Astrocyte of the cerebellum (primary cell): ENCODE measurements around the gene COL4A5.
A peak's percentile ranks its signal among the peaks of the same experiment; 100 is the strongest.

Experiments
- DNase-seq: peaks from one replicate; pipeline ENCODE4 v3.0.0-alpha.2; 2011; ENCODE audit warnings: low read depth
- H3K4me3 ChIP-seq: 2 replicates; pipeline ENCODE4 v1.5.1; 2011; ENCODE audit warnings: mild to moderate bottlenecking, low read depth, low read length, moderate library complexity
- in situ Hi-C: cut with HindIII; loops from 2 replicates; pipeline ENCODE4 v1.10.0; 2017; ENCODE audit warnings: low sequenced_read_pairs
- TF ChIP-seq, protein P1 (sequence below): IDR thresholded peaks from 2 replicates; pipeline ENCODE4 v1.5.1; 2012; ENCODE audit warnings: low read length, low read depth, moderate library complexity, mild to moderate bottlenecking; ENCODE audit errors: missing control alignments

The COL4A5 gene

DNA sequence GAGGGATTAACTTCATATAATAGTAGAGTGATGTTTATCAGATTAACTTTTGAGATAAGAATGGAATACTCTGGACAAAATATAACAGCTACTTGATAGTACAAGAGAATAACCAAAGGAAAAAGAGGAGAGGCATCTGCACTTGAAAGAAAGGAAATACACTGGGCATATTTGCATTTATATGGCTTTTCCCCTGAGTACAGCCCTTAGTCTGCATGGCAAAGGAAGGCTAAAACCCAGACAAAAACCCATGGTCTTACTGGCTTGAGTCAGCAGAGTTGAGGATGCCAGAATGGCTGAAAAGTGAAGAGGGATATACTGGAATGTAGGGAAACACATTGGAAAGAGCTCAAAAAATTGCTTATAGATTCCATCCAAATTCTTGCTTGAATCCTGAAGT lies 101.6 kb downstream of the COL4A5 start:
- in situ Hi-C loops: no loop called here
- no peak overlapping the region for H3K4me3 ChIP-seq
- no peak for DNase-seq
- TF ChIP-seq, protein P1, sequence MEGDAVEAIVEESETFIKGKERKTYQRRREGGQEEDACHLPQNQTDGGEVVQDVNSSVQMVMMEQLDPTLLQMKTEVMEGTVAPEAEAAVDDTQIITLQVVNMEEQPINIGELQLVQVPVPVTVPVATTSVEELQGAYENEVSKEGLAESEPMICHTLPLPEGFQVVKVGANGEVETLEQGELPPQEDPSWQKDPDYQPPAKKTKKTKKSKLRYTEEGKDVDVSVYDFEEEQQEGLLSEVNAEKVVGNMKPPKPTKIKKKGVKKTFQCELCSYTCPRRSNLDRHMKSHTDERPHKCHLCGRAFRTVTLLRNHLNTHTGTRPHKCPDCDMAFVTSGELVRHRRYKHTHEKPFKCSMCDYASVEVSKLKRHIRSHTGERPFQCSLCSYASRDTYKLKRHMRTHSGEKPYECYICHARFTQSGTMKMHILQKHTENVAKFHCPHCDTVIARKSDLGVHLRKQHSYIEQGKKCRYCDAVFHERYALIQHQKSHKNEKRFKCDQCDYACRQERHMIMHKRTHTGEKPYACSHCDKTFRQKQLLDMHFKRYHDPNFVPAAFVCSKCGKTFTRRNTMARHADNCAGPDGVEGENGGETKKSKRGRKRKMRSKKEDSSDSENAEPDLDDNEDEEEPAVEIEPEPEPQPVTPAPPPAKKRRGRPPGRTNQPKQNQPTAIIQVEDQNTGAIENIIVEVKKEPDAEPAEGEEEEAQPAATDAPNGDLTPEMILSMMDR: no peak

DNA sequence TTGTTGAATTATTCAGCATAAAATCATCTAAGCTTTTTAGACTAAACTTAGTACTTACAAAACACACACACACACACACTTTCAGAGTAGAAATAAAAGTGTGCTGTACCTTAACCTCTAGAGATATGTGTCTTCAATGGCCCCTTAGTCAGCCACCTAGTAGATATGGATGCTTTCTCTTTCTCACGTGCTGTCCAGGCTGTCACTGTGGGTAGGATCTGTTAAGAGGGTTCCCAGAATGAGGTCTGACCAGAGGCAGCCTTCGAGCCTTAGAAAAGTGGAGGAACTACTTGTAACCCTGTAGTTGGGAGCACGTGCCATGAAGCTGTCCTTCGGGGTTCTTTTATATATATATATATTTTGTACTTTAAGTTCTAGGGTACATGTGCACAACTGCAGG lies 117.9 kb downstream of the COL4A5 start:
- TF ChIP-seq, protein P1: no peak
- in situ Hi-C loops: no loop called here
- DNase-seq: no peak
- no peak overlapping the region for H3K4me3 ChIP-seq

DNA sequence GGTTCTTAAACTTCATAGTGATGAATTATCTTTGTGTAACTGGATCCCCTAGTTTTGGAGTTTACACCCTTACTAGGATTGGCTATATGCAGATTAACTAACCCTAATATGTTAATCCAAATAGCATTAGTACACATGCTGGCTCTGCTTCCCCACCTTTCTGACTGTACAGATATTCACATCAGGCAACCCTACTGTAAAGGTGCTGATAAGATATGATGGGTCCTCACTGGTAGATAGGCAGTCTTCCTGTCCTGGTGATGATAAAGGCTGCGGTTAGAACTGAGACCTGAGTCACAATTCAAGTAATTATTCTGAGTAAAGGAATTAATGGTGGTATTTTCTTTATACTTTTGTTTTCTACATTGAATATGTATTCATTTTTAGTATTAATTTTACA lies 118.6 kb downstream of the COL4A5 start:
- in situ Hi-C loops: no loop called here

DNA sequence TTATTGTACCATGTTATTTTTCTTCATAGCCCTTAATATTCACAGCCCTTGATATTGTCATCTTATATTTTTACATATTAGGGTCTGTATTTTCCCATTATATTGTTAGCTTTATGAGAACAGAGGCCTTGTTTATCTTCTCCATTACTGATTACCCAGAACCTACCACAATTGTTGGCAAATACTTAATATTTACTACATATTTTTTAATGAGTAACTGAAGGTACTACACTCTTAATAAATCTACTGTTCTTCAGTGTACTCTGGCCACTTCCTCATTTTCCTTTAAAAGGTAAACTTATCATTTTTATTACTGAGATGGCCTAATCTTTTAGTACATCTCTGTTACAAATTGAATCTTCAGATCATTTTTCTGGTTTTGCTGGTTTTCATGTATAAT lies 133.5 kb downstream of the COL4A5 start:
- TF ChIP-seq, protein P1: no peak
- H3K4me3 ChIP-seq: no peak overlapping the region
- no peak for DNase-seq
- in situ Hi-C loops: no loop called here

More for the DNA sequence above, 118.6 kb downstream of the COL4A5 start:
- no peak overlapping the region for H3K4me3 ChIP-seq
- DNase-seq: no peak
- TF ChIP-seq, protein P1: no peak

DNA sequence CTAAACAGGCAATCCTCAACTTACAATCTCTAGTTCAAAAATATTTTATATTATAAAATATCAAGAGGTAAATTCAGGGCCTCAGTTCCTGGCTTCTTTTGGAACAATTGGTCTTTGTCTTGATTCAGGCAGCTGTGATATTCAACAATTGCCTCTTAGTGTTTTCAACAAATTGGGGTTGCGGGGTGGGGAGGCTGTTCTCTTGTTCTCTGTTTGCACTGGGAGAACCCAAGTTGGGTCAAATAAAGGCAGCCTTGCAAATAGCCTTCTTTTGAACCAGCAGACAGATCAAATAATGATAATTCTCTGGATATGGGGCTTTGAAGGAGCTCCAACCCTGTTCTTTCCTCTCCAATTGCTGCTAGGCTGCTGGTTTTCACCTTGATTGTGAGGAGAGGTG lies 142.5 kb downstream of the COL4A5 start:
- no peak overlapping the region for H3K4me3 ChIP-seq
- no peak for DNase-seq
- in situ Hi-C loops: no loop called here
- TF ChIP-seq, protein P1: no peak

DNA sequence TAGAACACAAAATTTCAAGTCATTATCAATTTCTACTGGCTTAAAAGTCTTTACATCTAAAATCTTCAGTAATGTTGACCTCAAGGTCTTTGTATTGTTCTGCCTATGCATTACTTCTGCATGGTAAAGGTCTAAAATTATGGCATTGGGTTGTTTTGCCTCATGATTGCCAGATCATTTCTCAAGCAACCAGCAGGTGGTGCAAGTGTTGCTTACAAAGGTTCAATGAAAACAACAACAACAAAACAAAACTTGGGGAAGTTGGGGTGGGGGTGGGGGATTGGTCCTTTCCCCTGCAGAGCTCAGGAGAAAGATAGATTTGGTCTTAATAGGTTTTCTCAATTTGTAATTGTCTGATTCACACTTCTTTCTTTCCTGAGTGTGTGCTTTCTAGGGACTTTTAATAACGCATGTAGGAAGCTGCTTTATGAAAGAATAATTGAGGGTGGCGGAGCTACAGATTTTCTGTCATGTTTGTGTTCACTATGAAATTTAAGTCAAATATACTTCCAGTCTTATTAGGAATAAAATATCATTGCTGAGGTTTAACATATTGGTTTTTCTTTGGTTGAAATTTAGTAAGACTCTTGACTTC lies 145.1 kb downstream of the COL4A5 start:
- TF ChIP-seq, protein P1: peak; percentile 26
- no peak overlapping the region for H3K4me3 ChIP-seq
- in situ Hi-C loops: no loop called here
- no peak for DNase-seq
